ENCODE measurements around the gene KMT2C.

- TF ChIP-seq, protein P1, sequence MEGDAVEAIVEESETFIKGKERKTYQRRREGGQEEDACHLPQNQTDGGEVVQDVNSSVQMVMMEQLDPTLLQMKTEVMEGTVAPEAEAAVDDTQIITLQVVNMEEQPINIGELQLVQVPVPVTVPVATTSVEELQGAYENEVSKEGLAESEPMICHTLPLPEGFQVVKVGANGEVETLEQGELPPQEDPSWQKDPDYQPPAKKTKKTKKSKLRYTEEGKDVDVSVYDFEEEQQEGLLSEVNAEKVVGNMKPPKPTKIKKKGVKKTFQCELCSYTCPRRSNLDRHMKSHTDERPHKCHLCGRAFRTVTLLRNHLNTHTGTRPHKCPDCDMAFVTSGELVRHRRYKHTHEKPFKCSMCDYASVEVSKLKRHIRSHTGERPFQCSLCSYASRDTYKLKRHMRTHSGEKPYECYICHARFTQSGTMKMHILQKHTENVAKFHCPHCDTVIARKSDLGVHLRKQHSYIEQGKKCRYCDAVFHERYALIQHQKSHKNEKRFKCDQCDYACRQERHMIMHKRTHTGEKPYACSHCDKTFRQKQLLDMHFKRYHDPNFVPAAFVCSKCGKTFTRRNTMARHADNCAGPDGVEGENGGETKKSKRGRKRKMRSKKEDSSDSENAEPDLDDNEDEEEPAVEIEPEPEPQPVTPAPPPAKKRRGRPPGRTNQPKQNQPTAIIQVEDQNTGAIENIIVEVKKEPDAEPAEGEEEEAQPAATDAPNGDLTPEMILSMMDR (IDR thresholded peaks at IDR 0.05; ENCODE audit: poor library complexity, severe bottlenecking) = no peak
- TF ChIP-seq RAD21 (conservative IDR thresholded peaks at IDR 0.05) (no peak), REST (IDR thresholded peaks at IDR 0.05; ENCODE audit: borderline replicate concordance) (no peak), POLR2AphosphoS5 (IDR thresholded peaks at IDR 0.05) (no peak), EZH2 (IDR thresholded peaks at IDR 0.05; ENCODE audit: borderline replicate concordance, insufficient read depth, low read length, poor library complexity, severe bottlenecking) (no peak), EP300 (conservative IDR thresholded peaks at IDR 0.05; ENCODE audit: poor library complexity, severe bottlenecking) (no peak)
Observed at GRCh38 chr7:152097330-152097729, 338.5 kb downstream of the KMT2C start.
